ENCODE measurements around the gene TRIM33. TPM values are rescaled to one million over a fixed set of nuclear protein-coding genes. Genes with fewer than 3 reads are reported as not detected.
"Not testable (repeated sequence)": the region's sequence is repeated elsewhere in the genome, so short reads cannot be mapped to it uniquely, and the experiment has no call there.

Gene TRIM33
- total and polyA plus RNA-seq, 4 donors, result 32.8 to 74.5 (median 49.6) TPM

- DNase-seq (ENCODE audit: low read depth in 4 of 6, low spot score in 6 of 6), result no peak
- peaks cover 8% of the 10 kb centered on the region for H3K9me3 ChIP-seq (ENCODE audit: control insufficient read depth, insufficient read depth, low read length)
- H3K36me3 ChIP-seq (ENCODE audit: control insufficient read depth, insufficient read depth, low read length), result no peaks in the 10 kb centered on the region
- no peaks in the 10 kb centered on the region for H3K27me3 ChIP-seq (ENCODE audit: control insufficient read depth, insufficient read depth, low read length)
- no peak overlapping the region for H3K27ac ChIP-seq (ENCODE audit: low read depth, low read length)
- H3K4me1 ChIP-seq (ENCODE audit: control insufficient read depth, insufficient read depth, low read length), result no peaks in the 10 kb centered on the region
- no peak overlapping the region for H3K4me3 ChIP-seq (ENCODE audit: low read depth, low read length)
Measured at GRCh38 chr1:114379987-114380386, 131.0 kb downstream of the TRIM33 start.

- no peak overlapping the region for H3K27ac ChIP-seq (ENCODE audit: low read depth, low read length)
- no peaks in the 10 kb centered on the region for H3K36me3 ChIP-seq (ENCODE audit: control insufficient read depth, insufficient read depth, low read length)
- H3K27me3 ChIP-seq (ENCODE audit: control insufficient read depth, insufficient read depth, low read length), result no peaks in the 10 kb centered on the region
- H3K4me3 ChIP-seq (ENCODE audit: low read depth, low read length), result no peak overlapping the region
- H3K9me3 ChIP-seq (ENCODE audit: control insufficient read depth, insufficient read depth, low read length), result peaks cover 11% of the 10 kb centered on the region
- WGBS (ENCODE audit: insufficient coverage), result no CpG with 5 or more reads among the region's 2 CpGs
- no peaks in the 10 kb centered on the region for H3K4me1 ChIP-seq (ENCODE audit: control insufficient read depth, insufficient read depth, low read length)
- DNase-seq (ENCODE audit: low read depth in 4 of 6, low spot score in 6 of 6), result no peak
Measured at GRCh38 chr1:114379358-114379757, 131.6 kb downstream of the TRIM33 start.

- Histone ChIP-seq H3K27ac (ENCODE audit: low read depth, low read length) (no peak overlapping the region), H3K36me3 (ENCODE audit: control insufficient read depth, insufficient read depth, low read length) (no peaks in the 10 kb centered on the region), H3K4me3 (ENCODE audit: low read depth, low read length) (no peak overlapping the region), H3K4me1 (ENCODE audit: control insufficient read depth, insufficient read depth, low read length) (no peaks in the 10 kb centered on the region), H3K9me3 (ENCODE audit: control insufficient read depth, insufficient read depth, low read length) (peaks cover 14% of the 10 kb centered on the region), H3K27me3 (ENCODE audit: control insufficient read depth, insufficient read depth, low read length) (no peaks in the 10 kb centered on the region)
- DNase-seq (ENCODE audit: low read depth in 4 of 6, low spot score in 6 of 6), result no peak
Measured at GRCh38 chr1:114377356-114377755, 133.6 kb downstream of the TRIM33 start.

GRCh38 chr1:114369930-114370329 is 141.1 kb downstream of the TRIM33 start:
- H3K4me1 ChIP-seq (ENCODE audit: control insufficient read depth, insufficient read depth, low read length), result no peaks in the 10 kb centered on the region
- H3K36me3 ChIP-seq (ENCODE audit: control insufficient read depth, insufficient read depth, low read length), result no peaks in the 10 kb centered on the region
- no peak overlapping the region for H3K4me3 ChIP-seq (ENCODE audit: low read depth, low read length)
- DNase-seq (ENCODE audit: low read depth in 4 of 6, low spot score in 6 of 6), result no peak
- H3K27me3 ChIP-seq (ENCODE audit: control insufficient read depth, insufficient read depth, low read length), result no peaks in the 10 kb centered on the region
- H3K27ac ChIP-seq (ENCODE audit: low read depth, low read length), result no peak overlapping the region
- peaks cover 7% of the 10 kb centered on the region for H3K9me3 ChIP-seq (ENCODE audit: control insufficient read depth, insufficient read depth, low read length)
- WGBS (ENCODE audit: insufficient coverage), result no CpG with 5 or more reads among the region's 1 CpG

- not testable (repeated sequence) for H3K4me1 ChIP-seq (ENCODE audit: control insufficient read depth, insufficient read depth, low read length)
Measured at GRCh38 chr1:114369266-114369919, 141.6 kb downstream of the TRIM33 start.

GRCh38 chr1:114368560-114369255 is 142.3 kb downstream of the TRIM33 start:
- Histone ChIP-seq H3K27ac (ENCODE audit: low read depth, low read length) (no peak overlapping the region), H3K36me3 (ENCODE audit: control insufficient read depth, insufficient read depth, low read length) (no peaks in the 10 kb centered on the region), H3K27me3 (ENCODE audit: control insufficient read depth, insufficient read depth, low read length) (no peaks in the 10 kb centered on the region), H3K9me3 (ENCODE audit: control insufficient read depth, insufficient read depth, low read length) (peaks cover 4% of the 10 kb centered on the region), H3K4me3 (ENCODE audit: low read depth, low read length) (no peak overlapping the region), H3K4me1 (ENCODE audit: control insufficient read depth, insufficient read depth, low read length) (no peaks in the 10 kb centered on the region)
- WGBS (ENCODE audit: insufficient coverage), result 94% methylated on average over 12 of the region's 15 CpGs
- no peak for DNase-seq (ENCODE audit: low read depth in 4 of 6, low spot score in 6 of 6)

More at GRCh38 chr1:114369266-114369919, 141.6 kb downstream of the TRIM33 start:
- H3K27me3 ChIP-seq (ENCODE audit: control insufficient read depth, insufficient read depth, low read length); H3K4me3 ChIP-seq (ENCODE audit: low read depth, low read length); H3K9me3 ChIP-seq (ENCODE audit: control insufficient read depth, insufficient read depth, low read length); DNase-seq (ENCODE audit: low read depth in 4 of 6, low spot score in 6 of 6); H3K27ac ChIP-seq (ENCODE audit: low read depth, low read length); H3K36me3 ChIP-seq (ENCODE audit: control insufficient read depth, insufficient read depth, low read length): not testable (repeated sequence)
- WGBS (ENCODE audit: insufficient coverage), result 50% methylated on average over 1 of the region's 5 CpGs

GRCh38 chr1:114367810-114368209 is 143.2 kb downstream of the TRIM33 start:
- Histone ChIP-seq H3K27me3 (ENCODE audit: control insufficient read depth, insufficient read depth, low read length) (no peaks in the 10 kb centered on the region), H3K9me3 (ENCODE audit: control insufficient read depth, insufficient read depth, low read length) (peaks cover 3% of the 10 kb centered on the region), H3K27ac (ENCODE audit: low read depth, low read length) (no peak overlapping the region), H3K4me1 (ENCODE audit: control insufficient read depth, insufficient read depth, low read length) (no peaks in the 10 kb centered on the region), H3K4me3 (ENCODE audit: low read depth, low read length) (no peak overlapping the region), H3K36me3 (ENCODE audit: control insufficient read depth, insufficient read depth, low read length) (no peaks in the 10 kb centered on the region)
- DNase-seq (ENCODE audit: low read depth in 4 of 6, low spot score in 6 of 6), result no peak
- WGBS (ENCODE audit: insufficient coverage), result 80% methylated on average over 1 of the region's 2 CpGs

- H3K9me3 ChIP-seq (ENCODE audit: control insufficient read depth, insufficient read depth, low read length), result not testable (repeated sequence)
- WGBS (ENCODE audit: insufficient coverage), result no CpG with 5 or more reads among the region's 2 CpGs
Measured at GRCh38 chr1:114363230-114363629, 147.8 kb downstream of the TRIM33 start.

GRCh38 chr1:114359791-114360190 is 151.2 kb downstream of the TRIM33 start:
- Histone ChIP-seq H3K4me3 (ENCODE audit: low read depth, low read length) (no peak overlapping the region), H3K27ac (ENCODE audit: low read depth, low read length) (no peak overlapping the region), H3K36me3 (ENCODE audit: control insufficient read depth, insufficient read depth, low read length) (no peaks in the 10 kb centered on the region), H3K9me3 (ENCODE audit: control insufficient read depth, insufficient read depth, low read length) (peaks cover 5% of the 10 kb centered on the region), H3K4me1 (ENCODE audit: control insufficient read depth, insufficient read depth, low read length) (no peaks in the 10 kb centered on the region), H3K27me3 (ENCODE audit: control insufficient read depth, insufficient read depth, low read length) (no peaks in the 10 kb centered on the region)
- no CpG with 5 or more reads among the region's 1 CpG for WGBS (ENCODE audit: insufficient coverage)
- no peak for DNase-seq (ENCODE audit: low read depth in 4 of 6, low spot score in 6 of 6)

More at GRCh38 chr1:114363230-114363629, 147.8 kb downstream of the TRIM33 start:
- not testable (repeated sequence) for H3K4me1 ChIP-seq (ENCODE audit: control insufficient read depth, insufficient read depth, low read length); DNase-seq (ENCODE audit: low read depth in 4 of 6, low spot score in 6 of 6); H3K36me3 ChIP-seq (ENCODE audit: control insufficient read depth, insufficient read depth, low read length); H3K27ac ChIP-seq (ENCODE audit: low read depth, low read length); H3K27me3 ChIP-seq (ENCODE audit: control insufficient read depth, insufficient read depth, low read length); H3K4me3 ChIP-seq (ENCODE audit: low read depth, low read length)

GRCh38 chr1:114355240-114355639 is 155.8 kb downstream of the TRIM33 start:
- WGBS (ENCODE audit: insufficient coverage), result 100% methylated on average over 2 of the region's 3 CpGs

More at GRCh38 chr1:114355240-114355639, 155.8 kb downstream of the TRIM33 start:
- Histone ChIP-seq H3K4me1 (ENCODE audit: control insufficient read depth, insufficient read depth, low read length) (peaks cover 11% of the 10 kb centered on the region), H3K27me3 (ENCODE audit: control insufficient read depth, insufficient read depth, low read length) (no peaks in the 10 kb centered on the region), H3K27ac (ENCODE audit: low read depth, low read length) (no peak overlapping the region), H3K36me3 (ENCODE audit: control insufficient read depth, insufficient read depth, low read length) (no peaks in the 10 kb centered on the region), H3K9me3 (ENCODE audit: control insufficient read depth, insufficient read depth, low read length) (no peaks in the 10 kb centered on the region), H3K4me3 (ENCODE audit: low read depth, low read length) (no peak overlapping the region)
- no peak for DNase-seq (ENCODE audit: low read depth in 4 of 6, low spot score in 6 of 6)

All from spinal cord (tissue), 10 donors.